GM12878 (cell line): ENCODE measurements around the gene CES4A. TPM values are rescaled to one million over a fixed set of nuclear protein-coding genes. Genes with fewer than 3 reads are reported as not detected.

Experiments used
- ATAC-seq: fragments of 200-7000 bp; cut with Tn5 transposase; 3 replicates; pipeline ENCODE4 v1.9.1; 2020; ENCODE audit warnings: mild to moderate bottlenecking, moderate library complexity
- BruUV-seq: library from RNA; stranded (reverse); fragments of 400-500 nt; replicated peaks from 2 replicates; lab custom pipeline; 2021; lab: Mats Ljungman, UMichigan
- CTCF ChIA-PET: fragments of 300-600 bp; sonication (Branson Sonifier 250); formaldehyde crosslinking; extraction: SDS; loops from one replicate; lab custom pipeline; 2021; ENCODE audit warnings: inconsistent platforms; lab: Yijun Ruan, JAX
- POLR2A ChIA-PET: fragments of 350-600 bp; formaldehyde crosslinking; extraction: SDS; loops from one replicate; lab custom pipeline; 2021; ENCODE audit warnings: inconsistent platforms; lab: Charles Lee
- RAD21 ChIA-PET: fragments of 300-600 bp; sonication (Branson Sonifier 250); formaldehyde crosslinking; loops from one replicate; lab custom pipeline; 2023; ENCODE audit warnings: antibody characterized with exemption; ENCODE audit not compliant: unreplicated experiment; lab: Charles Lee
- SMC1A ChIA-PET: fragments of 300-600 bp; sonication (Branson Sonifier 250); formaldehyde crosslinking; loops from one replicate; lab custom pipeline; 2023; ENCODE audit not compliant: unreplicated experiment, uncharacterized antibody; lab: Charles Lee
- DNase-seq: peaks from one replicate; pipeline ENCODE4 v3.0.0-alpha.2; 2011; ENCODE audit warnings: low read depth, low spot score
- FAIRE-seq: peaks from 3 replicates; lab custom pipeline; 2011; peaks lifted over from hg19 to GRCh38; lab: Jason Lieb, UNC
- H2AFZ ChIP-seq: 2 replicates; pipeline ENCODE4 v1.6.0; 2011; ENCODE audit warnings: low read depth, low read length, control low read depth; ENCODE audit not compliant: control insufficient read depth
- H3K27ac ChIP-seq: 2 replicates; pipeline ENCODE4 v1.5.1; 2011; ENCODE audit warnings: control low read depth; ENCODE audit not compliant: control insufficient read depth, insufficient read depth
- H3K27me3 ChIP-seq, 2 experiments: replicated peaks in 1 of 2; 2 replicates each; pipeline versions ENCODE4 v1.6.0 to v1.6.1; 2011; ENCODE audit warnings: low read length in 1 of 2; ENCODE audit not compliant: control insufficient read depth in 2 of 2, insufficient read depth in 2 of 2
- H3K36me3 ChIP-seq, 2 experiments: 2 replicates each; pipeline ENCODE4 v1.5.1; 2011; ENCODE audit warnings: low read length in 1 of 2; ENCODE audit not compliant: control insufficient read depth in 2 of 2, insufficient read depth in 2 of 2
- H3K4me1 ChIP-seq: 2 replicates; pipeline ENCODE4 v1.6.1; 2011; ENCODE audit warnings: mild to moderate bottlenecking, low read length, moderate library complexity, mixed read lengths; ENCODE audit not compliant: control insufficient read depth, insufficient read depth
- H3K4me2 ChIP-seq: 2 replicates; pipeline ENCODE4 v1.6.0; 2011; ENCODE audit warnings: control low read depth; ENCODE audit not compliant: control insufficient read depth, insufficient read depth
- H3K4me3 ChIP-seq: fragments of 200-600 bp; sonication (generic); 2 replicates; pipeline ENCODE4 v1.5.1; 2016
- H3K79me2 ChIP-seq: 2 replicates; pipeline ENCODE4 v1.6.0; 2011; ENCODE audit warnings: low read length; ENCODE audit not compliant: control insufficient read depth, insufficient read depth
- H3K9ac ChIP-seq: 2 replicates; pipeline ENCODE4 v1.8.0; 2011; ENCODE audit warnings: low read length, control low read depth, mixed read lengths; ENCODE audit not compliant: control insufficient read depth, insufficient read depth
- H3K9me3 ChIP-seq: replicated peaks from 3 replicates; pipeline ENCODE4 v1.5.1; 2011; ENCODE audit warnings: mild to moderate bottlenecking, low read length; ENCODE audit not compliant: control insufficient read depth, insufficient read depth
- H4K20me1 ChIP-seq: 2 replicates; pipeline ENCODE4 v1.6.0; 2011; ENCODE audit not compliant: control insufficient read depth, insufficient read depth
- BHLHE40 ChIP-seq, 2 experiments: fragments of 450-650 bp in 1 of 2; IDR thresholded peaks; 2 replicates each; pipeline ENCODE4 v1.6.1; 2011 to 2017; ENCODE audit warnings: low read depth in 2 of 2, borderline replicate concordance in 1 of 2, improper control_type of control experiment in 1 of 2, low read length in 1 of 2, mild to moderate bottlenecking in 1 of 2
- MTA3 ChIP-seq: IDR thresholded peaks from 2 replicates; pipeline ENCODE4 v1.6.1; 2012; ENCODE audit warnings: low read length, inconsistent platforms, borderline replicate concordance
- NFYA ChIP-seq: IDR thresholded peaks from 2 replicates; pipeline ENCODE4 v1.6.1; 2011; ENCODE audit warnings: low read depth, mild to moderate bottlenecking, low read length, improper control_type of control experiment, borderline replicate concordance
- NR2C2 ChIP-seq: IDR thresholded peaks from 2 replicates; pipeline ENCODE4 v1.6.1; 2011; ENCODE audit warnings: borderline replicate concordance, low read depth; ENCODE audit not compliant: control insufficient read depth, insufficient read length
- TCF3 ChIP-seq: IDR thresholded peaks from 2 replicates; pipeline ENCODE4 v1.6.1; 2012; ENCODE audit warnings: low read depth, mild to moderate bottlenecking, low read length, borderline replicate concordance; ENCODE audit not compliant: insufficient read depth
- WGBS: methylation state at CpG from one replicate; pipeline ENCODE4 v1.1.6; 2016; ENCODE audit warnings: low lambda C conversion rate; ENCODE audit not compliant: insufficient replicate concordance, insufficient coverage; ENCODE audit errors: missing lambda C conversion rate; 5-methylcytosine and 5-hydroxymethylcytosine counted together
- in situ Hi-C: fragments of 300-500 bp; cut with MboI; formaldehyde crosslinking; loops from 9 replicates; pipeline ENCODE4 v1.14.3; 2018; ENCODE audit warnings: mixed read lengths
- intact Hi-C: fragments of 100-400 bp; cut with micrococcal nuclease; formaldehyde crosslinking; loops from one replicate; pipeline ENCODE4 v1.14.2; 2022; ENCODE audit not compliant: unreplicated experiment
- polyA plus RNA-seq, 11 experiments: library from polyadenylated mRNA; depleted of rRNA in 4 of 11; unstranded in 6 of 11; stranded (reverse) in 5 of 11; fragments of >200 nt; fragmentation: Nextera tagmentation in 4 of 11; fragmentation: Illumina TruSeq in 1 of 11; extraction: Ambion mirVana in 4 of 11; extraction: Trizol in 1 of 11; gene quantifications; 1 replicate in 1 of 11; 2 replicates in 10 of 11; pipeline versions ENCODE4 v1.2.1 to v1.2.3, GENCODE V29; 2011 to 2016; ENCODE audit warnings: inconsistent platforms in 2 of 11, missing spikeins in 2 of 11, low read depth in 1 of 11
- total RNA-seq, 4 experiments: library from RNA; depleted of rRNA in 3 of 4; stranded (reverse); fragments of >200 nt in 3 of 4; fragmentation: Illumina TruSeq in 1 of 4; extraction: Trizol in 1 of 4; gene quantifications; 2 replicates each; pipeline versions ENCODE4 v1.2.1 to v1.2.3, GENCODE V29; 2013 to 2021
- TF ChIP-seq, protein P1 (sequence below), 3 experiments: IDR thresholded peaks in 2 of 3; conservative IDR thresholded peaks in 1 of 3; 2 replicates each; pipeline ENCODE4 v1.5.1; 2011; ENCODE audit warnings: low read depth in 3 of 3, low read length in 3 of 3, mild to moderate bottlenecking in 3 of 3, control low read depth in 2 of 3, moderate library complexity in 2 of 3, inconsistent platforms in 1 of 3, mixed read lengths in 1 of 3; ENCODE audit not compliant: control insufficient read depth in 2 of 3, insufficient read depth in 1 of 3; ENCODE audit errors: extremely low read depth in 1 of 3

CES4A gene
- total and polyA plus RNA-seq, 10 of the 15 experiments (the other 5 are each of a cell fraction or from before 2014, with no cell fraction given) = 0.05 to 5.0 (median 2.1) TPM

DNA sequence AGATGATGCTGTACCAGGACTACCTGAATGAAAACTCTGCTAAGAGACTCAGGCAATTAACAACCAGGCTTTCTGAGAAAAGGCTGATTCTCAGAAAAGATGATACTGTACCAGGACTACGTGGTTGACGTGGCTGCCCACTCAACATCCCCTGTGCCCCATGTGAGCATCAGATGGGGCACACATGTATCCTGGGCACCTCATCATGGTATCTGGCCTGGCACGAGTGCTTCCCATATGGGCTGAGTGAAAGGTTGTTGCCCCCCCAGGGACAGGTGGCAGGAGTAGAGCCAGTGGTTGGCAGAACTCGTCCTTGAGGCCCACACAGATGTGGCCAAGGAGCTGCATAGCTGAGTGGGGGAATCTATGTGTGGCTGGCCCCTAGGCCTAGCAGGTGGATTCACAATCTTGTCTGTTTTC, 3.5 kb upstream of the CES4A start:
- 54% methylated on average over 3 of the region's 4 CpGs for WGBS
- ChIA-PET RAD21 (interaction anchor here (1.0 kb wide), 1 partner anchor 170 kb away, joined by 3 read pairs; no protein-coding TSS in a partner anchor), SMC1A (interaction anchor here (1.0 kb wide), 1 partner anchor 173 kb away, joined by 3 read pairs; no protein-coding TSS in a partner anchor), POLR2A (interaction anchor here (0.6 kb wide), 1 partner anchor 168 kb away, joined by 4 read pairs; no protein-coding TSS in a partner anchor), CTCF (interaction anchor here (0.6 to 1.6 kb wide), 2 partner anchors 32 to 115 kb away, joined by 3 to 4 read pairs; no protein-coding TSS in a partner anchor)
- Histone ChIP-seq H3K4me3 (no peak overlapping the region), H3K4me2 (no peak overlapping the region), H3K9ac (no peak overlapping the region), H3K79me2 (no peaks in the 10 kb centered on the region), H3K27ac (no peak overlapping the region), H3K4me1 (no peaks in the 10 kb centered on the region), H3K36me3 (no peaks in the 10 kb centered on the region), H2AFZ (no peak overlapping the region), H3K27me3 (no peaks in the 10 kb centered on the region), H4K20me1 (no peaks in the 10 kb centered on the region), H3K9me3 (no peaks in the 10 kb centered on the region)
- FAIRE-seq = no peak
- no peak for DNase-seq
- no TSS peak for BruUV-seq
- in situ Hi-C loops (loop anchor here (25.0 kb wide), 1 partner anchor 427 kb away; the partner anchor contains the start of gene ZDHHC1), intact Hi-C loops (no loop called here)
- no peak for TF ChIP-seq BHLHE40 (IDR thresholded peaks at IDR 0.05; ENCODE audit: borderline replicate concordance in 1 of 2, low read depth in 2 of 2, low read length in 1 of 2)
- no peak for TF ChIP-seq TCF3
- TF ChIP-seq NR2C2 = no peak
- TF ChIP-seq, protein P1, sequence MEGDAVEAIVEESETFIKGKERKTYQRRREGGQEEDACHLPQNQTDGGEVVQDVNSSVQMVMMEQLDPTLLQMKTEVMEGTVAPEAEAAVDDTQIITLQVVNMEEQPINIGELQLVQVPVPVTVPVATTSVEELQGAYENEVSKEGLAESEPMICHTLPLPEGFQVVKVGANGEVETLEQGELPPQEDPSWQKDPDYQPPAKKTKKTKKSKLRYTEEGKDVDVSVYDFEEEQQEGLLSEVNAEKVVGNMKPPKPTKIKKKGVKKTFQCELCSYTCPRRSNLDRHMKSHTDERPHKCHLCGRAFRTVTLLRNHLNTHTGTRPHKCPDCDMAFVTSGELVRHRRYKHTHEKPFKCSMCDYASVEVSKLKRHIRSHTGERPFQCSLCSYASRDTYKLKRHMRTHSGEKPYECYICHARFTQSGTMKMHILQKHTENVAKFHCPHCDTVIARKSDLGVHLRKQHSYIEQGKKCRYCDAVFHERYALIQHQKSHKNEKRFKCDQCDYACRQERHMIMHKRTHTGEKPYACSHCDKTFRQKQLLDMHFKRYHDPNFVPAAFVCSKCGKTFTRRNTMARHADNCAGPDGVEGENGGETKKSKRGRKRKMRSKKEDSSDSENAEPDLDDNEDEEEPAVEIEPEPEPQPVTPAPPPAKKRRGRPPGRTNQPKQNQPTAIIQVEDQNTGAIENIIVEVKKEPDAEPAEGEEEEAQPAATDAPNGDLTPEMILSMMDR (IDR thresholded peaks at IDR 0.05 in 2 of 3, conservative IDR thresholded peaks at IDR 0.05 in 1 of 3; ENCODE audit: control insufficient read depth in 2 of 3, extremely low read depth in 1 of 3, insufficient read depth in 1 of 3, low read depth in 3 of 3, low read length in 3 of 3) = no peak
- no peak for TF ChIP-seq NFYA
- no peak for TF ChIP-seq MTA3
- ATAC-seq = no peak
